ENCODE data around the gene HINT2. TPM values are rescaled to one million over a fixed set of nuclear protein-coding genes. Genes with fewer than 3 reads are reported as not detected.

HINT2 gene
- total RNA-seq, 1 donor from 2014 or later, result 48.1 TPM

GRCh38 chr9:35811381-35812024, 3.3 kb downstream of the HINT2 start:
- TF ChIP-seq CTCF (IDR thresholded peaks at IDR 0.05; ENCODE audit: partially characterized antibody, unreplicated experiment), result no peak
- Mint-ChIP-seq H3K4me1 (ENCODE audit: low read depth, unreplicated experiment) (peaks cover 31% of the 10 kb centered on the region), H3K9me3 (ENCODE audit: unreplicated experiment) (peaks cover 22% of the 10 kb centered on the region), H3K4me3 (ENCODE audit: unreplicated experiment) (peak overlapping the region; percentile 75), H3K27me3 (ENCODE audit: unreplicated experiment) (peaks cover 11% of the 10 kb centered on the region), H3K36me3 (ENCODE audit: unreplicated experiment) (no peaks in the 10 kb centered on the region), H3K27ac (ENCODE audit: unreplicated experiment) (peak overlapping the region; percentile 76)
- DNase-seq, result no peak

- peaks cover 24% of the 10 kb centered on the region for H3K4me1 Mint-ChIP-seq (ENCODE audit: low read depth, unreplicated experiment)
- TF ChIP-seq CTCF (IDR thresholded peaks at IDR 0.05; ENCODE audit: partially characterized antibody, unreplicated experiment), result no peak
- H3K27ac Mint-ChIP-seq (ENCODE audit: unreplicated experiment), result no peak overlapping the region
- no peak overlapping the region for H3K4me3 Mint-ChIP-seq (ENCODE audit: unreplicated experiment)
- DNase-seq, result no peak
- no peaks in the 10 kb centered on the region for H3K36me3 Mint-ChIP-seq (ENCODE audit: unreplicated experiment)
- H3K27me3 Mint-ChIP-seq (ENCODE audit: unreplicated experiment), result peaks cover 9% of the 10 kb centered on the region
- H3K9me3 Mint-ChIP-seq (ENCODE audit: unreplicated experiment), result peaks cover 15% of the 10 kb centered on the region
Observed at GRCh38 chr9:35810122-35810521, 4.7 kb downstream of the HINT2 start.

DNA sequence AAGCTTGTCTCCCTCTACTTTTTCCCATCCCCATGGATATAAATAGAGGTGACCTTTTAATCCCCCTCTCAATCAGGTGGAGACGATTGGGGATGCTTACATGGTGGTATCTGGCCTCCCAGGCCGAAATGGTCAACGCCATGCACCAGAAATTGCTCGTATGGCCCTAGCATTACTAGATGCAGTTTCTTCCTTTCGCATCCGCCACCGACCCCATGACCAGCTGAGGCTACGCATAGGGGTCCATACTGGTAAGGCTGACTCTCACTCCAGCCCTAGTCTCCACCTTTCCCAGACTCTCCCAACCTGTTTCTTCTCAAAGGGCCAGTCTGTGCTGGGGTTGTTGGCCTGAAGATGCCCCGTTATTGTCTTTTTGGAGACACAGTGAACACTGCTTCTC, 6.4 kb downstream of the HINT2 start:
- peaks cover 3% of the 10 kb centered on the region for H3K27me3 Mint-ChIP-seq (ENCODE audit: unreplicated experiment)
- H3K27ac Mint-ChIP-seq (ENCODE audit: unreplicated experiment), result no peak overlapping the region
- TF ChIP-seq CTCF (IDR thresholded peaks at IDR 0.05; ENCODE audit: partially characterized antibody, unreplicated experiment), result no peak
- no peak for DNase-seq
- H3K36me3 Mint-ChIP-seq (ENCODE audit: unreplicated experiment), result no peaks in the 10 kb centered on the region
- H3K9me3 Mint-ChIP-seq (ENCODE audit: unreplicated experiment), result peaks cover 9% of the 10 kb centered on the region
- H3K4me1 Mint-ChIP-seq (ENCODE audit: low read depth, unreplicated experiment), result peaks cover 15% of the 10 kb centered on the region
- H3K4me3 Mint-ChIP-seq (ENCODE audit: unreplicated experiment), result no peak overlapping the region

DNA sequence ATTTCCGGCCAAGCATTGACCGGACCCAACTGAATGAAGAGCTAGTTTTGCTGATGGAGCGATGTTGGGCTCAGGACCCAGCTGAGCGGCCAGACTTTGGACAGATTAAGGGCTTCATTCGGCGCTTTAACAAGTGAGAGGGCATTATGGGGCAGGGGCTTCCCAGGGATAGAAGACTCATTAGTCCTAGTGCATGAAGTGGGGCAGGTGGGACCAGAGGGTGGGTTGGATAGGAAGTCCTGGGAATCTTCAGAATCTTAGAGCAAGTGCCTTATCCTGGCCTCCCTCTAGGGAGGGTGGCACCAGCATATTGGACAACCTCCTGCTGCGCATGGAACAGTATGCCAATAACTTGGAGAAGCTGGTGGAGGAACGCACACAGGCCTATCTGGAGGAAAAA, 8.7 kb downstream of the HINT2 start:
- Mint-ChIP-seq H3K36me3 (ENCODE audit: unreplicated experiment) (peaks cover 1% of the 10 kb centered on the region), H3K27me3 (ENCODE audit: unreplicated experiment) (no peaks in the 10 kb centered on the region), H3K27ac (ENCODE audit: unreplicated experiment) (no peak overlapping the region), H3K4me3 (ENCODE audit: unreplicated experiment) (no peak overlapping the region), H3K4me1 (ENCODE audit: low read depth, unreplicated experiment) (peaks cover 2% of the 10 kb centered on the region), H3K9me3 (ENCODE audit: unreplicated experiment) (peaks cover 6% of the 10 kb centered on the region)
- no peak for DNase-seq
- TF ChIP-seq CTCF (IDR thresholded peaks at IDR 0.05; ENCODE audit: partially characterized antibody, unreplicated experiment), result no peak

DNA sequence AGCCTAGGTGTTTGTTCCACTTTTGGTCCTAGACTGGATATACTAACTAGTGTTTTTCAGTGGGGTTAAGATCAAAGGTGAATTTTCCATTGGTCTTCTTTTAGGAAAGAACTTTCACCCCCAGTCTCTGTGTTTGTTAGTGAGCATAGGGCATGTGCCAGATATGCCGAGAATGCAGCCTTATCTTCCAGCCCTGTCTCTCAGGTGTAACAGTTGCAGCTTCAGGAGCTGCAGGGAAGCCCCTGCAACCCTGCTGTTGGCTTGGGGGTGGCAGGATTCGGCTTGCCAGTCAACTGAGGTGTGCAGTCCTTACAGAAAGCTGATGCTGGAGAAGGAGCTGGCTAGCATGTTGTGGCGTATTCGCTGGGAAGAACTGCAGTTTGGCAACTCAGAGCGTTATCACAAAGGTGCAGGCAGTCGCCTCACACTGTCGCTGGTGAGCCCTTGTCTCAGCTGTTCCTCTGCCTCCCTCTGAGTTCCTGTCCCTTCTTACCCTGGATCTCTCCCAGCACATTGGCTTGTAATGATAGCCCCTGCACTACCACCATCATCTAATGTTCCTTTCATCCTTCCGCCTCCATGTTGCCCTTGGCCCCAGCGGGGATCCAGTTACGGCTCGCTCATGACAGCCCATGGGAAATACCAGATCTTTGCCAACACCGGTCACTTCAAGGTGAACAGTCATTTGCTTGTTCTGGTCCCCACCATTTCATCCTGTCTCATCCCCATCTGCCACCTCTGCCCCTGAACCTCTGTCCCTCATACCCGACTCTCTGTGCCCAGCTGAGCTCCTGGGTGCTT, 13.3 kb downstream of the HINT2 start:
- Mint-ChIP-seq H3K4me1 (ENCODE audit: low read depth, unreplicated experiment) (peaks cover 23% of the 10 kb centered on the region), H3K27ac (ENCODE audit: unreplicated experiment) (no peak overlapping the region)

More for the DNA sequence above, 13.3 kb downstream of the HINT2 start:
- Mint-ChIP-seq H3K27me3 (ENCODE audit: unreplicated experiment) (peaks cover 8% of the 10 kb centered on the region), H3K36me3 (ENCODE audit: unreplicated experiment) (peaks cover 14% of the 10 kb centered on the region), H3K9me3 (ENCODE audit: unreplicated experiment) (peaks cover 4% of the 10 kb centered on the region), H3K4me3 (ENCODE audit: unreplicated experiment) (peak overlapping the region; percentile 44)
- TF ChIP-seq CTCF (IDR thresholded peaks at IDR 0.05; ENCODE audit: partially characterized antibody, unreplicated experiment), result no peak
- DNase-seq, result no peak

Measured in glutamatergic neuron (in vitro differentiated cells).